Gastrocnemius medialis (tissue), 4 donors: ENCODE measurements around the gene MAP3K13.

Source experiments
- CTCF ChIP-seq, 5 experiments: fragments of 450-650 bp in 3 of 5; fragments of 200-600 bp in 2 of 5; sonication (generic) in 2 of 5; IDR thresholded peaks in 4 of 5; conservative IDR thresholded peaks in 1 of 5; 1 replicate in 4 of 5; 2 replicates in 1 of 5; pipeline ENCODE4 v1.5.1; 2016 to 2019; ENCODE audit warnings: antibody characterized with exemption in 5 of 5, mild to moderate bottlenecking in 3 of 5, moderate library complexity in 3 of 5
- POLR2A ChIP-seq, 2 donors: fragments of 450-650 bp; IDR thresholded peaks; one replicate each; pipeline ENCODE4 v1.6.1; 2017; ENCODE audit warnings: antibody characterized with exemption in 2 of 2, mild to moderate bottlenecking in 2 of 2, moderate library complexity in 2 of 2

GRCh38 chr3:185477316-185477715 lies 114.4 kb downstream of the MAP3K13 start:
- TF ChIP-seq CTCF (IDR thresholded peaks at IDR 0.05 in 4 of 5, conservative IDR thresholded peaks at IDR 0.05 in 1 of 5) (no peak), POLR2A (IDR thresholded peaks at IDR 0.05) (no peak)
